Endothelial cell of umbilical vein (primary cell): Measurements from ENCODE around the gene HIPK4. TPM values are rescaled to one million over a fixed set of nuclear protein-coding genes. Genes with fewer than 3 reads are reported as not detected.
A peak's percentile ranks its signal among the peaks of the same experiment; 100 is the strongest.
"Not testable (repeated sequence)": the region's sequence is repeated elsewhere in the genome, so short reads cannot be mapped to it uniquely, and the experiment has no call there.

Source experiments
- BruUV-seq: library from RNA; stranded (reverse); fragments of 400-500 nt; replicated peaks from 2 replicates; lab custom pipeline; 2021; lab: Mats Ljungman, UMichigan
- CTCF ChIA-PET: fragments of 300-600, 350-600 bp; sonication (Branson Sonifier 250); formaldehyde crosslinking; loops from one replicate; lab custom pipeline; 2021; ENCODE audit warnings: antibody characterized with exemption, inconsistent platforms; lab: Charles Lee
- POLR2A ChIA-PET: fragments of 300-600, 350-600 bp; sonication (Branson Sonifier 250); formaldehyde crosslinking; loops from one replicate; lab custom pipeline; 2021; ENCODE audit warnings: antibody characterized with exemption, inconsistent platforms; lab: Charles Lee
- DNase-seq: peaks from one replicate; pipeline ENCODE4 v3.0.0-alpha.2; 2011; ENCODE audit warnings: low read depth, low spot score
- FAIRE-seq: peaks from 2 replicates; lab custom pipeline; 2011; peaks lifted over from hg19 to GRCh38; lab: Jason Lieb, UNC
- H2AFZ ChIP-seq: 2 replicates; pipeline ENCODE4 v1.6.0; 2012; ENCODE audit warnings: low read depth, low read length, control low read depth, inconsistent platforms
- H3K27ac ChIP-seq: 2 replicates; pipeline ENCODE4 v1.5.1; 2011; ENCODE audit warnings: low read depth, mild to moderate bottlenecking, control low read depth, low read length, moderate library complexity; ENCODE audit not compliant: insufficient read depth
- H3K27me3 ChIP-seq, 2 experiments: 2 replicates each; pipeline versions ENCODE4 v1.6.0 to v1.6.1; 2011; ENCODE audit warnings: low read length in 2 of 2, mixed read lengths in 1 of 2; ENCODE audit not compliant: control insufficient read depth in 2 of 2, insufficient read depth in 2 of 2
- H3K36me3 ChIP-seq, 2 experiments: 2 replicates in 1 of 2; 3 replicates in 1 of 2; pipeline ENCODE4 v1.5.1; 2011; ENCODE audit warnings: low read length in 2 of 2, mild to moderate bottlenecking in 1 of 2, moderate library complexity in 1 of 2; ENCODE audit not compliant: control insufficient read depth in 2 of 2, insufficient read depth in 2 of 2; ENCODE audit errors: extremely low read depth in 1 of 2
- H3K4me1 ChIP-seq: 3 replicates; pipeline ENCODE4 v1.5.1; 2011; ENCODE audit warnings: mild to moderate bottlenecking, low read length; ENCODE audit not compliant: control insufficient read depth, insufficient read depth; ENCODE audit errors: extremely low read depth
- H3K4me2 ChIP-seq: 2 replicates; pipeline ENCODE4 v1.6.1; 2011; ENCODE audit warnings: low read length, control low read depth, mixed read lengths; ENCODE audit not compliant: insufficient read depth
- H3K4me3 ChIP-seq, 3 experiments: fragments of 200-600 bp in 1 of 3; sonication (generic), shearing (Covaris generic) in 1 of 3; replicated peaks in 1 of 3; 2 replicates each; pipeline ENCODE4 v1.5.1; 2011 to 2016; ENCODE audit warnings: control low read depth in 3 of 3, low read length in 3 of 3, mild to moderate bottlenecking in 2 of 3, inconsistent platforms in 1 of 3, low read depth in 1 of 3, moderate library complexity in 1 of 3; ENCODE audit not compliant: insufficient read depth in 1 of 3
- H3K79me2 ChIP-seq: 2 replicates; pipeline ENCODE4 v1.6.0; 2012; ENCODE audit warnings: low read length, inconsistent platforms; ENCODE audit not compliant: control insufficient read depth, insufficient read depth
- H3K9ac ChIP-seq: replicated peaks from 2 replicates; pipeline ENCODE3; 2011; ENCODE audit warnings: low read length, control low read depth; ENCODE audit not compliant: insufficient read depth; ENCODE audit errors: extremely low read depth
- H3K9me1 ChIP-seq: replicated peaks from 3 replicates; pipeline ENCODE4 v1.6.0; 2011; ENCODE audit warnings: mild to moderate bottlenecking, low read length; ENCODE audit not compliant: control insufficient read depth, insufficient read depth; ENCODE audit errors: extremely low read depth
- H3K9me3 ChIP-seq: replicated peaks from 2 replicates; pipeline ENCODE4 v1.5.1; 2012; ENCODE audit warnings: low read length, inconsistent platforms; ENCODE audit not compliant: control insufficient read depth, insufficient read depth
- H4K20me1 ChIP-seq: replicated peaks from 2 replicates; pipeline ENCODE3; 2011; ENCODE audit warnings: mild to moderate bottlenecking, low read length; ENCODE audit not compliant: control insufficient read depth, insufficient read depth; ENCODE audit errors: extremely low read depth
- CTCF ChIP-seq, 2 donors: IDR thresholded peaks; 1 replicate in 1 of 2; 2 replicates in 1 of 2; pipeline ENCODE4 v1.5.1; 2011; ENCODE audit warnings: low read length in 2 of 2, mild to moderate bottlenecking in 2 of 2, moderate library complexity in 2 of 2, control low read depth in 1 of 2, inconsistent platforms in 1 of 2, low read depth in 1 of 2; ENCODE audit not compliant: insufficient read depth in 1 of 2; ENCODE audit errors: extremely low read depth in 1 of 2
- EZH2 ChIP-seq: IDR thresholded peaks from 2 replicates; pipeline ENCODE4 v1.6.1; 2012; ENCODE audit warnings: borderline replicate concordance, low read depth, mild to moderate bottlenecking, moderate library complexity, low read length, inconsistent platforms; ENCODE audit not compliant: severe bottlenecking
- FOS ChIP-seq: IDR thresholded peaks from 2 replicates; pipeline ENCODE4 v1.6.1; 2011; ENCODE audit warnings: mild to moderate bottlenecking, low read length, moderate library complexity, borderline replicate concordance; ENCODE audit not compliant: insufficient read depth
- GATA2 ChIP-seq: IDR thresholded peaks from 2 replicates; pipeline ENCODE4 v1.7.0; 2011; ENCODE audit warnings: low read depth, mild to moderate bottlenecking, moderate library complexity, mixed read lengths, low read length; ENCODE audit not compliant: insufficient read length, insufficient read depth
- JUN ChIP-seq: IDR thresholded peaks from 2 replicates; pipeline ENCODE4 v1.6.1; 2011; ENCODE audit warnings: borderline replicate concordance, low read depth; ENCODE audit not compliant: insufficient read length, insufficient read depth
- MAX ChIP-seq: IDR thresholded peaks from 2 replicates; pipeline ENCODE4 v1.6.1; 2011; ENCODE audit not compliant: insufficient read depth, insufficient read length
- MYC ChIP-seq: IDR thresholded peaks from one replicate; pipeline ENCODE4 v1.6.1; 2011; ENCODE audit warnings: mild to moderate bottlenecking, low read depth, low read length
- POLR2A ChIP-seq: IDR thresholded peaks from 2 replicates; pipeline ENCODE4 v1.6.1; 2012; ENCODE audit warnings: low read depth, mild to moderate bottlenecking, control low read depth, low read length
- POLR2AphosphoS5 ChIP-seq: IDR thresholded peaks from 2 replicates; pipeline ENCODE4 v1.6.1; 2012; ENCODE audit warnings: low read depth, mild to moderate bottlenecking, control low read depth, low read length, moderate library complexity; ENCODE audit not compliant: insufficient read depth
- dilution Hi-C: fragments of 300-500 bp; cut with MboI; formaldehyde crosslinking; loops from one replicate; pipeline ENCODE4 v1.15.0; 2019; ENCODE audit warnings: low sequenced_read_pairs; ENCODE audit not compliant: extremely low pct_ligation_motif_present
- intact Hi-C: fragments of 100-400 bp; cut with micrococcal nuclease; formaldehyde crosslinking; loops from one replicate; pipeline ENCODE4 v1.10.0; 2022
- polyA plus RNA-seq, 4 experiments: library from polyadenylated mRNA; depleted of rRNA in 3 of 4; stranded (reverse) in 3 of 4; unstranded in 1 of 4; fragments of >200 nt; gene quantifications; 2 replicates each; pipeline versions ENCODE4 v1.2.1 to v1.2.3, GENCODE V29; 2011 to 2012; ENCODE audit warnings: missing spikeins in 1 of 4
- total RNA-seq: library from RNA; stranded (reverse); gene quantifications from 2 replicates; pipeline ENCODE4 v1.2.3, GENCODE V29; 2021

Gene HIPK4
- total and polyA plus RNA-seq, 2 donors (not counting 3 experiments of a cell fraction or from before 2014, with no cell fraction given): 0.12 TPM; not detected in 1

- no peaks in the 10 kb centered on the region for H3K27me3 ChIP-seq
- no peaks in the 10 kb centered on the region for H3K9me1 ChIP-seq
- no peaks in the 10 kb centered on the region for H4K20me1 ChIP-seq
- H3K9ac ChIP-seq: no peak overlapping the region
- peaks cover 2% of the 10 kb centered on the region for H3K79me2 ChIP-seq
- no peaks in the 10 kb centered on the region for H3K9me3 ChIP-seq
- dilution Hi-C loops: no loop called here
- intact Hi-C loops: loop anchor here (5.0 kb wide), 1 partner anchor 43 kb away; no protein-coding TSS in a partner anchor
- no peak overlapping the region for H3K4me2 ChIP-seq
- ChIA-PET CTCF (interaction anchor here (0.8 to 1.7 kb wide), 5 partner anchors 13 to 300 kb away, joined by 3 to 5 read pairs (median 3); partner anchors contain the start of gene C19orf47), POLR2A (interaction anchor here (0.7 kb wide), 2 partner anchors 224 to 267 kb away, joined by 6 to 11 read pairs; no protein-coding TSS in a partner anchor)
- DNase-seq (peak; percentile 63), FAIRE-seq (no peak)
- TF ChIP-seq CTCF (IDR thresholded peaks at IDR 0.05; ENCODE audit: extremely low read depth in 1 of 2, insufficient read depth in 1 of 2, low read depth in 1 of 2, low read length in 2 of 2): no peak
- TF ChIP-seq MYC: no peak
- TF ChIP-seq EZH2: no peak
- TF ChIP-seq JUN: no peak
- no peak for TF ChIP-seq POLR2A
- TF ChIP-seq FOS: no peak
- no peak for TF ChIP-seq GATA2
- no peak for TF ChIP-seq MAX
- TF ChIP-seq POLR2AphosphoS5: no peak
- no peaks in the 10 kb centered on the region for H3K4me1 ChIP-seq
- no peak overlapping the region for H2AFZ ChIP-seq
- peaks cover 0 to 15% of the 10 kb centered on the region in 2 experiments for H3K36me3 ChIP-seq
- H3K27ac ChIP-seq: no peak overlapping the region
- no peak overlapping the region for H3K4me3 ChIP-seq
- BruUV-seq: no TSS peak
These were observed 54.9 kb downstream of the HIPK4 start for GRCh38 chr19:40335101-40335500.

GRCh38 chr19:40333083-40333482 lies 56.9 kb downstream of the HIPK4 start:
- CTCF ChIA-PET, H3K9me1 ChIP-seq, intact Hi-C loops, FAIRE-seq, H3K9ac ChIP-seq, H3K79me2 ChIP-seq, POLR2A ChIA-PET, DNase-seq, BruUV-seq, H3K27me3 ChIP-seq, dilution Hi-C loops, H3K4me3 ChIP-seq, H3K4me1 ChIP-seq, H3K9me3 ChIP-seq, H4K20me1 ChIP-seq, H2AFZ ChIP-seq, H3K27ac ChIP-seq, H3K4me2 ChIP-seq: not testable (repeated sequence)
- H3K36me3 ChIP-seq: peaks cover 1 to 22% of the 10 kb centered on the region in 2 experiments
